NCI-H1105 (cell line): Measurements from ENCODE around the gene RPRD1B.
"Not testable (repeated sequence)": the region's sequence is repeated elsewhere in the genome, so short reads cannot be mapped to it uniquely, and the experiment has no call there.

Experiments
- DNase-seq: peaks from one replicate; lab custom pipeline; 2025; lab: John Stamatoyannopoulos, UW

Gene RPRD1B

GRCh38 chr20:38001173-38001875 is 32.2 kb upstream of the RPRD1B start:
- no peak for DNase-seq

- DNase-seq: no peak
Measured at GRCh38 chr20:38001981-38002380, 31.6 kb upstream of the RPRD1B start.

- DNase-seq: no peak
Measured at GRCh38 chr20:38002422-38002821, 31.1 kb upstream of the RPRD1B start.

- no peak for DNase-seq
Measured at GRCh38 chr20:38004416-38004815, 29.1 kb upstream of the RPRD1B start.

GRCh38 chr20:38005903-38006302 is 27.6 kb upstream of the RPRD1B start:
- no peak for DNase-seq

GRCh38 chr20:38007526-38007925 is 26.0 kb upstream of the RPRD1B start:
- DNase-seq: no peak

- no peak for DNase-seq
Measured at GRCh38 chr20:38008233-38008944, 25.2 kb upstream of the RPRD1B start.

- DNase-seq: not testable (repeated sequence)
Measured at GRCh38 chr20:38009416-38009815, 24.1 kb upstream of the RPRD1B start.

GRCh38 chr20:38011696-38012095 is 21.9 kb upstream of the RPRD1B start:
- no peak for DNase-seq

GRCh38 chr20:38012332-38012731 is 21.2 kb upstream of the RPRD1B start:
- no peak for DNase-seq

- no peak for DNase-seq
Measured at GRCh38 chr20:38013887-38014286, 19.7 kb upstream of the RPRD1B start.

GRCh38 chr20:38017959-38018358 is 15.6 kb upstream of the RPRD1B start:
- DNase-seq: no peak

GRCh38 chr20:38018385-38018784 is 15.2 kb upstream of the RPRD1B start:
- no peak for DNase-seq

- no peak for DNase-seq
Measured at GRCh38 chr20:38021087-38021772, 12.3 kb upstream of the RPRD1B start.

GRCh38 chr20:38023181-38024001 is 10.2 kb upstream of the RPRD1B start:
- no peak for DNase-seq

- DNase-seq: no peak
Measured at GRCh38 chr20:38024496-38024895, 9.1 kb upstream of the RPRD1B start.

- no peak for DNase-seq
Measured at GRCh38 chr20:38029453-38029852, 4.1 kb upstream of the RPRD1B start.

GRCh38 chr20:38031957-38032356 is 1.6 kb upstream of the RPRD1B start:
- no peak for DNase-seq

GRCh38 chr20:38032585-38033329 is 789 bp upstream of the RPRD1B start:
- DNase-seq: peak; percentile 64

GRCh38 chr20:38034108-38034649 is 633 bp downstream of the RPRD1B start:
- DNase-seq: no peak

- DNase-seq: no peak
Measured at GRCh38 chr20:38034961-38035360, 1.4 kb downstream of the RPRD1B start.
